ENCODE results near the gene LMTK3.

DNA sequence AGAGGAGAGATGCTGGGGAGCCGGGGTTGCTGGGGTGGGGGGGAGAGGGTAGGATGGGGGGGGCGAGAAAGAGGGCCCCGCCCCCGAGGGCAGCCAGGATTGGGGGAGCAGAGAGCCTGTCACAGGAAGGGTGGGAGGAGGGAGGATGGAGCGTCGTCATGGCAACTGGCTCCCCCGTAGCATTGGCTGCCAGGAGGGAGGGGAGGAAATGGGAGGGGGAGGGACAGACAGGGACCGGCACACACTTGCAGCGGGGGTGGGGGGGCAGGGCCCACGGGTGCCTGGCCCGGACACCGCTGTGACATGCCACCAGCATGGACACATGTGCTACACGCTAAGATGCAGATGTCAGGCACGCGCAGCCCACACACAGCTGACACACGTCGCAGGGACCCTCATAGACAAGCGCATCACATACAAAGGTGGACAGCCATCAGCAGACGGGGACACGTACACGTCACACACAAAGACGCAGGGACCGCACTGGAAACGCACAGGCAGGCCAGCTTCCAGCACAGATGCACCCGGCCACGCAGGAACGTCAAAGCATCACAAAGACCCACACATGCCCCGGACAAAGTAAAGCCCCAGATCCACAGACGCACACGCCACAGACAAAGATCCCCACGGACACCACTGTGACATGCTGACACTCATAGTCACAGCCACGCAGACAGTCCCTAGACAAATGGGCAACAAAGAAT is at the start of gene LMTK3:
- TF ChIP-seq RAD21 (IDR thresholded peaks at IDR 0.05; ENCODE audit: low read depth) (no peak), EP300 (IDR thresholded peaks at IDR 0.05; ENCODE audit: borderline replicate concordance) (no peak)
